K562 (cell line): Measurements from ENCODE around the gene SHROOM3. TPM values are rescaled to one million over a fixed set of nuclear protein-coding genes. Genes with fewer than 3 reads are reported as not detected.

ENCODE experiments used
- ATAC-seq: fragments of 200-7000 bp; cut with Tn5 transposase; 3 replicates; pipeline ENCODE4 v1.9.1; 2020; ENCODE audit warnings: moderate library complexity
- BruUV-seq: library from RNA; stranded (reverse); fragments of 400-500 nt; replicated peaks from 2 replicates; lab custom pipeline; 2021; lab: Mats Ljungman, UMichigan
- CTCF ChIA-PET: fragments of 300-600 bp; formaldehyde crosslinking; extraction: SDS; loops from one replicate; lab custom pipeline; 2021; ENCODE audit warnings: low intra/inter-chr PET ratio; lab: Yijun Ruan, JAX
- POLR2A ChIA-PET: fragments of 300-600, 350-650 bp; sonication (Branson Sonifier 250); formaldehyde crosslinking; extraction: SDS; loops from one replicate; lab custom pipeline; 2021; ENCODE audit warnings: antibody characterized with exemption, inconsistent platforms; lab: Yijun Ruan, JAX
- DNase-seq, 4 experiments: peaks; one replicate each; pipeline versions ENCODE4 v3.0.0 to v3.0.0-alpha.2; 2011 to 2018; ENCODE audit warnings: low spot score in 3 of 4, mixed read lengths in 3 of 4; ENCODE audit errors: extremely low read depth in 1 of 4
- FAIRE-seq: peaks from 2 replicates; lab custom pipeline; 2011; peaks lifted over from hg19 to GRCh38; lab: Jason Lieb, UNC
- H2AFZ ChIP-seq: 2 replicates; pipeline ENCODE4 v1.6.0; 2011; ENCODE audit warnings: low read depth, low read length, control low read depth, inconsistent platforms
- H3K27ac ChIP-seq: fragments of 200-600 bp; 3 replicates; pipeline ENCODE4 v1.8.0; 2011; ENCODE audit warnings: low read depth, mild to moderate bottlenecking, control low read depth, inconsistent platforms, low read length, moderate library complexity, mixed read lengths; ENCODE audit errors: extremely low read depth
- H3K27me3 ChIP-seq, 2 experiments: fragments of 300-600 bp in 1 of 2; 2 replicates in 1 of 2; 3 replicates in 1 of 2; pipeline versions ENCODE4 v1.6.0 to v1.8.0; 2011; ENCODE audit warnings: inconsistent platforms in 2 of 2, low read length in 2 of 2, mild to moderate bottlenecking in 1 of 2, mixed read lengths in 1 of 2, moderate library complexity in 1 of 2; ENCODE audit not compliant: control insufficient read depth in 2 of 2, insufficient read depth in 2 of 2
- H3K36me3 ChIP-seq: fragments of 300-600 bp; 3 replicates; pipeline ENCODE4 v1.8.0; 2011; ENCODE audit warnings: mild to moderate bottlenecking, low read length, inconsistent platforms; ENCODE audit not compliant: control insufficient read depth, insufficient read depth
- H3K4me1 ChIP-seq, 2 experiments: fragments of 200-600 bp in 1 of 2; replicated peaks in 1 of 2; 2 replicates in 1 of 2; 3 replicates in 1 of 2; pipeline versions ENCODE4 v1.5.1 to v1.8.0; 2011; ENCODE audit warnings: inconsistent platforms in 2 of 2, low read length in 2 of 2, mild to moderate bottlenecking in 1 of 2, mixed read lengths in 1 of 2, moderate library complexity in 1 of 2; ENCODE audit not compliant: control insufficient read depth in 2 of 2, insufficient read depth in 2 of 2
- H3K4me2 ChIP-seq: 2 replicates; pipeline ENCODE4 v1.6.1; 2011; ENCODE audit warnings: low read length, control low read depth, inconsistent platforms, mixed read lengths; ENCODE audit not compliant: insufficient read depth
- H3K4me3 ChIP-seq: fragments of 200-600 bp; sonication (generic), shearing (Covaris generic); 2 replicates; pipeline ENCODE4 v1.5.1; 2016; ENCODE audit warnings: control low read depth, inconsistent platforms
- H3K79me2 ChIP-seq: fragments of 200-600 bp; 3 replicates; pipeline ENCODE4 v1.8.0; 2011; ENCODE audit warnings: low read length, inconsistent platforms; ENCODE audit not compliant: control insufficient read depth, insufficient read depth
- H3K9ac ChIP-seq, 2 experiments: 2 replicates each; pipeline versions ENCODE4 v1.6.0 to v1.6.1; 2011; ENCODE audit warnings: low read depth in 2 of 2, low read length in 2 of 2, control low read depth in 1 of 2, inconsistent platforms in 1 of 2, mild to moderate bottlenecking in 1 of 2, mixed read lengths in 1 of 2; ENCODE audit not compliant: insufficient read depth in 1 of 2
- H3K9me1 ChIP-seq: one replicate; pipeline ENCODE4 v1.6.0; 2011; ENCODE audit warnings: inconsistent platforms, mild to moderate bottlenecking, low read length, moderate library complexity; ENCODE audit not compliant: control insufficient read depth, insufficient read depth
- H3K9me3 ChIP-seq: replicated peaks from 2 replicates; pipeline ENCODE4 v1.5.1; 2011; ENCODE audit warnings: low read depth, low read length, inconsistent platforms; ENCODE audit not compliant: control insufficient read depth, insufficient read depth
- H4K20me1 ChIP-seq: replicated peaks from 2 replicates; pipeline ENCODE4 v1.6.1; 2011; ENCODE audit warnings: low read length, inconsistent platforms, mixed read lengths; ENCODE audit not compliant: control insufficient read depth, insufficient read depth
- FIP1L1 ChIP-seq: fragments of 200-400 bp; formaldehyde crosslinking; IDR thresholded peaks from 2 replicates; pipeline ENCODE4 v1.6.1; 2018; ENCODE audit warnings: mild to moderate bottlenecking, low read depth, low read length; ENCODE audit not compliant: poor library complexity, severe bottlenecking
- KDM5B ChIP-seq: fragments of 200-600 bp; sonication (generic); IDR thresholded peaks from 2 replicates; pipeline ENCODE4 v1.6.1; 2012; ENCODE audit warnings: low read depth, mild to moderate bottlenecking, moderate library complexity, low read length, control low read depth, inconsistent platforms; ENCODE audit not compliant: insufficient replicate concordance
- NCOR1 ChIP-seq: fragments of 450-650 bp; IDR thresholded peaks from 2 replicates; pipeline ENCODE4 v1.6.1; 2016; ENCODE audit warnings: mild to moderate bottlenecking, moderate library complexity
- TFAM ChIP-seq: fragments of 250-450 bp; sonication (Bioruptor Pico); conservative IDR thresholded peaks from 2 replicates; pipeline ENCODE4 v1.5.0; 2021; ENCODE audit warnings: mild to moderate bottlenecking, moderate library complexity
- THRAP3 ChIP-seq: fragments of 450-650 bp; IDR thresholded peaks from 2 replicates; pipeline ENCODE4 v1.6.1; 2016; ENCODE audit warnings: mild to moderate bottlenecking, inconsistent platforms, borderline replicate concordance
- ZFPM2 ChIP-seq: fragments of 250-450 bp; sonication (Bioruptor Pico); IDR thresholded peaks from 2 replicates; pipeline ENCODE4 v1.5.1; 2022; ENCODE audit warnings: mild to moderate bottlenecking
- ZNF239 ChIP-seq: fragments of 250-450 bp; sonication (Bioruptor Pico); IDR thresholded peaks from 2 replicates; pipeline ENCODE4 v1.4.0; 2020; ENCODE audit warnings: mild to moderate bottlenecking
- WGBS: fragments of 100-300 bp; shearing (Covaris generic); methylation state at CpG from one replicate; pipeline ENCODE4 v1.1.6; 2016; ENCODE audit warnings: low coverage, mixed read lengths; ENCODE audit not compliant: insufficient coverage; ENCODE audit errors: missing lambda C conversion rate; 5-methylcytosine and 5-hydroxymethylcytosine counted together
- in situ Hi-C: fragments of 300-500 bp; cut with MboI; formaldehyde crosslinking; loops from 4 replicates; pipeline ENCODE4 v1.15.0; 2018; ENCODE audit warnings: inconsistent platforms, mixed read lengths
- intact Hi-C: fragments of 100-400 bp; cut with micrococcal nuclease; formaldehyde crosslinking; loops from 2 replicates; pipeline ENCODE4 v1.14.2; 2022
- polyA plus RNA-seq, 8 experiments: library from polyadenylated mRNA; depleted of rRNA in 4 of 8; stranded (reverse) in 5 of 8; unstranded in 3 of 8; fragments of >200 nt; fragmentation: Nextera tagmentation in 2 of 8; fragmentation: Illumina TruSeq in 1 of 8; extraction: Ambion mirVana in 2 of 8; extraction: Trizol in 1 of 8; gene quantifications; 2 replicates each; pipeline versions ENCODE4 v1.2.1 to v1.2.3, GENCODE V29; 2011 to 2014; ENCODE audit warnings: inconsistent platforms in 1 of 8, missing spikeins in 1 of 8
- total RNA-seq, 7 experiments: library from RNA; depleted of rRNA in 6 of 7; stranded (reverse); fragments of >200 nt in 6 of 7; fragmentation: Illumina TruSeq in 2 of 7; extraction: Trizol in 2 of 7; gene quantifications; 2 replicates each; pipeline versions ENCODE4 v1.2.1 to v1.2.3, GENCODE V29; 2011 to 2021; ENCODE audit warnings: low replicate concordance in 1 of 7
- TF ChIP-seq, protein P1 (sequence below): sonication (generic); formaldehyde crosslinking; IDR thresholded peaks from 2 replicates; pipeline ENCODE4 v1.4.0; 2020; ENCODE audit warnings: mild to moderate bottlenecking, missing genetic modification reagents
- TF ChIP-seq, protein P2 (sequence below): fragments of 250-450 bp; sonication (Bioruptor Pico); IDR thresholded peaks from 2 replicates; pipeline ENCODE4 v1.8.0; 2021; ENCODE audit warnings: moderate library complexity, mild to moderate bottlenecking, inconsistent platforms
- TF ChIP-seq, protein P3 (sequence below): IDR thresholded peaks from 2 replicates; pipeline ENCODE4 v1.6.1; 2016; ENCODE audit warnings: missing genetic modification characterization, missing compliant biosample characterization
- TF ChIP-seq, protein P4 (sequence below): fragments of 450-650 bp; IDR thresholded peaks from 2 replicates; pipeline ENCODE4 v1.6.1; 2017; ENCODE audit warnings: antibody characterized with exemption, mild to moderate bottlenecking

SHROOM3 gene
- total and polyA plus RNA-seq, 9 of the 15 experiments (the other 6 are each of a cell fraction or from before 2014, with no cell fraction given): 0.01 to 0.07 TPM; not detected in 7

DNA sequence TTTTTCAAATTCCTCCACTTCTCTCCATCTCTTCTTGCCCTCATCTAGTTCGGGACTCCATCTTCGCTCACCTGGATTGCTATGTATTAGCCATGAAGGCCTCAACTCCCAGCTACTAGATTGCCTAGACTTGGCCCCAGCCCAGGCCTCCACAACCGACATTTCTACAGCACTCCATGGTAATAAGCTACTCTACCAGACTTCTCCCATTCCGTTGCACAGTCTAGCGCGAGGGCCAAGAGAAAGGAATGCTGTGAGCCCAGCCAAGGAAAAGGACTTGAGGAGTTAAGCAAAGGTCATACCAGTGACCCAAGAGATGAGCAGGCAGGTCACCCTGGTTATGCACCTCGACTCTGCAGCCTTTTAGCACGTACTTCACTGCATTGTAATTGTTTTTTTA is 387.3 kb downstream of the SHROOM3 start (continued):
- TF ChIP-seq KDM5B (no peak), NCOR1 (no peak)
- TF ChIP-seq, protein P1, sequence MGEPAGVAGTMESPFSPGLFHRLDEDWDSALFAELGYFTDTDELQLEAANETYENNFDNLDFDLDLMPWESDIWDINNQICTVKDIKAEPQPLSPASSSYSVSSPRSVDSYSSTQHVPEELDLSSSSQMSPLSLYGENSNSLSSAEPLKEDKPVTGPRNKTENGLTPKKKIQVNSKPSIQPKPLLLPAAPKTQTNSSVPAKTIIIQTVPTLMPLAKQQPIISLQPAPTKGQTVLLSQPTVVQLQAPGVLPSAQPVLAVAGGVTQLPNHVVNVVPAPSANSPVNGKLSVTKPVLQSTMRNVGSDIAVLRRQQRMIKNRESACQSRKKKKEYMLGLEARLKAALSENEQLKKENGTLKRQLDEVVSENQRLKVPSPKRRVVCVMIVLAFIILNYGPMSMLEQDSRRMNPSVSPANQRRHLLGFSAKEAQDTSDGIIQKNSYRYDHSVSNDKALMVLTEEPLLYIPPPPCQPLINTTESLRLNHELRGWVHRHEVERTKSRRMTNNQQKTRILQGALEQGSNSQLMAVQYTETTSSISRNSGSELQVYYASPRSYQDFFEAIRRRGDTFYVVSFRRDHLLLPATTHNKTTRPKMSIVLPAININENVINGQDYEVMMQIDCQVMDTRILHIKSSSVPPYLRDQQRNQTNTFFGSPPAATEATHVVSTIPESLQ (CRISPR knock-in tag): no peak

DNA sequence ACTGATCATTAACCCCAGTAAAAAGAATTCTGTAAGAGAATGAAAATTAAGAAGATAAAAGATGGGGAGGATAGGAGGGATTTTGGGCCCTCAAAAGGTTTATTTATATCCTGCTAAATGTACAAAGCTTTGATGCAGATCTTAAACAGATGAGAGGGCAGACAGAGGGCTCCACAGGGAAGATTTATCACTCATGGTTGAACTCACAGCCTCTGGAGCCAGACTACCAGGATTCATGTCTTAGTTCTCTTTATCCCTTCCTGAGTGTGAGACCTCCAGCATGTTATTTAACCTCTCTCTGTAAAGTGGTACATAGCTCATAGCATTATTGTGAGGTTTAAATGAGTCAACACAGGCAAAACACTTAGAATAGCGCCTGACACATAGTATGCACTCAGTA is 388.5 kb downstream of the SHROOM3 start:
- H2AFZ ChIP-seq: no peak overlapping the region
- ChIA-PET CTCF (no interaction called here), POLR2A (no interaction called here)
- H4K20me1 ChIP-seq: no peaks in the 10 kb centered on the region
- no peak for DNase-seq
- no TSS peak for BruUV-seq
- no peaks in the 10 kb centered on the region for H3K9me1 ChIP-seq
- H3K27me3 ChIP-seq: peaks cover 4 to 11% of the 10 kb centered on the region in 2 experiments; a peak in 4 of 5 replicates
- H3K4me2 ChIP-seq: no peak overlapping the region
- intact Hi-C loops (no loop called here), in situ Hi-C loops (no loop called here)
- no peak overlapping the region for H3K27ac ChIP-seq
- no peaks in the 10 kb centered on the region for H3K79me2 ChIP-seq
- H3K4me3 ChIP-seq: no peak overlapping the region
- WGBS: 6% methylated on average over 1 of the region's 1 CpG
- no peak for FAIRE-seq
- no peaks in the 10 kb centered on the region for H3K9me3 ChIP-seq
- no peak for ATAC-seq
- no peaks in the 10 kb centered on the region for H3K4me1 ChIP-seq
- no peaks in the 10 kb centered on the region for H3K36me3 ChIP-seq
- no peak overlapping the region for H3K9ac ChIP-seq
- TF ChIP-seq, protein P2, sequence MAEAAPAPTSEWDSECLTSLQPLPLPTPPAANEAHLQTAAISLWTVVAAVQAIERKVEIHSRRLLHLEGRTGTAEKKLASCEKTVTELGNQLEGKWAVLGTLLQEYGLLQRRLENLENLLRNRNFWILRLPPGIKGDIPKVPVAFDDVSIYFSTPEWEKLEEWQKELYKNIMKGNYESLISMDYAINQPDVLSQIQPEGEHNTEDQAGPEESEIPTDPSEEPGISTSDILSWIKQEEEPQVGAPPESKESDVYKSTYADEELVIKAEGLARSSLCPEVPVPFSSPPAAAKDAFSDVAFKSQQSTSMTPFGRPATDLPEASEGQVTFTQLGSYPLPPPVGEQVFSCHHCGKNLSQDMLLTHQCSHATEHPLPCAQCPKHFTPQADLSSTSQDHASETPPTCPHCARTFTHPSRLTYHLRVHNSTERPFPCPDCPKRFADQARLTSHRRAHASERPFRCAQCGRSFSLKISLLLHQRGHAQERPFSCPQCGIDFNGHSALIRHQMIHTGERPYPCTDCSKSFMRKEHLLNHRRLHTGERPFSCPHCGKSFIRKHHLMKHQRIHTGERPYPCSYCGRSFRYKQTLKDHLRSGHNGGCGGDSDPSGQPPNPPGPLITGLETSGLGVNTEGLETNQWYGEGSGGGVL: no peak
- TF ChIP-seq THRAP3 (no peak), TFAM (no peak), ZFPM2 (CRISPR knock-in tag) (no peak), FIP1L1 (no peak), ZNF239 (CRISPR knock-in tag) (no peak)
- TF ChIP-seq, protein P3, sequence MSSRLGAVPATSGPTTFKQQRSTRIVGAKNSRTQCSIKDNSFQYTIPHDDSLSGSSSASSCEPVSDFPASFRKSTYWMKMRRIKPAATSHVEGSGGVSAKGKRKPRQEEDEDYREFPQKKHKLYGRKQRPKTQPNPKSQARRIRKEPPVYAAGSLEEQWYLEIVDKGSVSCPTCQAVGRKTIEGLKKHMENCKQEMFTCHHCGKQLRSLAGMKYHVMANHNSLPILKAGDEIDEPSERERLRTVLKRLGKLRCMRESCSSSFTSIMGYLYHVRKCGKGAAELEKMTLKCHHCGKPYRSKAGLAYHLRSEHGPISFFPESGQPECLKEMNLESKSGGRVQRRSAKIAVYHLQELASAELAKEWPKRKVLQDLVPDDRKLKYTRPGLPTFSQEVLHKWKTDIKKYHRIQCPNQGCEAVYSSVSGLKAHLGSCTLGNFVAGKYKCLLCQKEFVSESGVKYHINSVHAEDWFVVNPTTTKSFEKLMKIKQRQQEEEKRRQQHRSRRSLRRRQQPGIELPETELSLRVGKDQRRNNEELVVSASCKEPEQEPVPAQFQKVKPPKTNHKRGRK (tag): no peak
- TF ChIP-seq, protein P4, sequence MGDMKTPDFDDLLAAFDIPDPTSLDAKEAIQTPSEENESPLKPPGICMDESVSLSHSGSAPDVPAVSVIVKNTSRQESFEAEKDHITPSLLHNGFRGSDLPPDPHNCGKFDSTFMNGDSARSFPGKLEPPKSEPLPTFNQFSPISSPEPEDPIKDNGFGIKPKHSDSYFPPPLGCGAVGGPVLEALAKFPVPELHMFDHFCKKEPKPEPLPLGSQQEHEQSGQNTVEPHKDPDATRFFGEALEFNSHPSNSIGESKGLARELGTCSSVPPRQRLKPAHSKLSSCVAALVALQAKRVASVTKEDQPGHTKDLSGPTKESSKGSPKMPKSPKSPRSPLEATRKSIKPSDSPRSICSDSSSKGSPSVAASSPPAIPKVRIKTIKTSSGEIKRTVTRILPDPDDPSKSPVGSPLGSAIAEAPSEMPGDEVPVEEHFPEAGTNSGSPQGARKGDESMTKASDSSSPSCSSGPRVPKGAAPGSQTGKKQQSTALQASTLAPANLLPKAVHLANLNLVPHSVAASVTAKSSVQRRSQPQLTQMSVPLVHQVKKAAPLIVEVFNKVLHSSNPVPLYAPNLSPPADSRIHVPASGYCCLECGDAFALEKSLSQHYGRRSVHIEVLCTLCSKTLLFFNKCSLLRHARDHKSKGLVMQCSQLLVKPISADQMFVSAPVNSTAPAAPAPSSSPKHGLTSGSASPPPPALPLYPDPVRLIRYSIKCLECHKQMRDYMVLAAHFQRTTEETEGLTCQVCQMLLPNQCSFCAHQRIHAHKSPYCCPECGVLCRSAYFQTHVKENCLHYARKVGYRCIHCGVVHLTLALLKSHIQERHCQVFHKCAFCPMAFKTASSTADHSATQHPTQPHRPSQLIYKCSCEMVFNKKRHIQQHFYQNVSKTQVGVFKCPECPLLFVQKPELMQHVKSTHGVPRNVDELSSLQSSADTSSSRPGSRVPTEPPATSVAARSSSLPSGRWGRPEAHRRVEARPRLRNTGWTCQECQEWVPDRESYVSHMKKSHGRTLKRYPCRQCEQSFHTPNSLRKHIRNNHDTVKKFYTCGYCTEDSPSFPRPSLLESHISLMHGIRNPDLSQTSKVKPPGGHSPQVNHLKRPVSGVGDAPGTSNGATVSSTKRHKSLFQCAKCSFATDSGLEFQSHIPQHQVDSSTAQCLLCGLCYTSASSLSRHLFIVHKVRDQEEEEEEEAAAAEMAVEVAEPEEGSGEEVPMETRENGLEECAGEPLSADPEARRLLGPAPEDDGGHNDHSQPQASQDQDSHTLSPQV: no peak
